ENCODE results near the gene DSE.

Gene DSE

DNA sequence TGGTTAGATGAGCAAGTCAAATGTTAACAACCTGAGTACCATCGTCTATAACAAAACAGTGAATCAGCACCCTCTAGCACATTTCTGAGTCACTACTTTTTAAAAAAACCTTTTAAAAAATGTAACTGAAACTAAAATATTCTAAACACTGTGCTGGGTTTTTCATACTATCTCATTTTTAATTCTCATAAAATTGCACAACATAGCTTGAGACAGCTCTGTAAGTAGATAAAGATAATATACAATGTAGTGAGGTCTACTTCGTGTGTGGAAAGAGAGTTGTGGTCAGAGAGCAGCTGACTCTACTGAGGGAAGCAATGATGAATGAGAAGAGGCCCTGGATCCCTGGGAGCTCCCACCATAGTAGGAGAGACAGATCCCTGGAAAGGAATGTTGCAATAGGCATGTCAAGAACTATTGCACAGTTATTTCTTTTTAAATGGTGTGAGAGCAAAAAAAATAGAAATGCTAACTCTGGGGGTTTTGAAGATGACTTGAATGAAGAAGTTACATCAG lies 76.8 kb downstream of the DSE start:
- peak; percentile 90 for DNase-seq (ENCODE audit: low read depth, low spot score)
- in situ Hi-C loops (cut with HindIII; ENCODE audit: low sequenced_read_pairs), result no loop called here
- TF ChIP-seq, protein P1, sequence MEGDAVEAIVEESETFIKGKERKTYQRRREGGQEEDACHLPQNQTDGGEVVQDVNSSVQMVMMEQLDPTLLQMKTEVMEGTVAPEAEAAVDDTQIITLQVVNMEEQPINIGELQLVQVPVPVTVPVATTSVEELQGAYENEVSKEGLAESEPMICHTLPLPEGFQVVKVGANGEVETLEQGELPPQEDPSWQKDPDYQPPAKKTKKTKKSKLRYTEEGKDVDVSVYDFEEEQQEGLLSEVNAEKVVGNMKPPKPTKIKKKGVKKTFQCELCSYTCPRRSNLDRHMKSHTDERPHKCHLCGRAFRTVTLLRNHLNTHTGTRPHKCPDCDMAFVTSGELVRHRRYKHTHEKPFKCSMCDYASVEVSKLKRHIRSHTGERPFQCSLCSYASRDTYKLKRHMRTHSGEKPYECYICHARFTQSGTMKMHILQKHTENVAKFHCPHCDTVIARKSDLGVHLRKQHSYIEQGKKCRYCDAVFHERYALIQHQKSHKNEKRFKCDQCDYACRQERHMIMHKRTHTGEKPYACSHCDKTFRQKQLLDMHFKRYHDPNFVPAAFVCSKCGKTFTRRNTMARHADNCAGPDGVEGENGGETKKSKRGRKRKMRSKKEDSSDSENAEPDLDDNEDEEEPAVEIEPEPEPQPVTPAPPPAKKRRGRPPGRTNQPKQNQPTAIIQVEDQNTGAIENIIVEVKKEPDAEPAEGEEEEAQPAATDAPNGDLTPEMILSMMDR (IDR thresholded peaks at IDR 0.05; ENCODE audit: low read depth, low read length), result no peak
- no peak overlapping the region for H3K4me3 ChIP-seq (ENCODE audit: low read depth, low read length)

DNA sequence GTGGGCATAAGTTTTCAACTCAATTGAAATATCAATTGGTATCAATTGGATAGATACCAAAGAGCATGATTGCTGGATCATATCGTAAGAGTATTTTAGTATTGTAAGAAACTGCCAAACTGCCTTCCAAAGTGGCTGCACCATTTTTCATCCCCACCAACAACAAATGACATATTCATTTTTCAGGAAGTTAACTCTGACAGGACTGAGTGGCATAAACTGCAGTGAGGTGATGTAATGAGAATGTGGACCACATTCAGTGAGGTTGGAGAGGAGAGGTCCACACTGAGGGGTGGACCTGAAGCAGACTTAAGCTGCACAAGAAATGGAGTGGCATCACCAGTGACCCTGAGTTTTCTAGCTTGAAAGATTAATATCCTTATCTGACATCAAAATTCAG lies 78.8 kb downstream of the DSE start:
- no peak for DNase-seq (ENCODE audit: low read depth, low spot score)
- TF ChIP-seq, protein P1 (IDR thresholded peaks at IDR 0.05; ENCODE audit: low read depth, low read length), result no peak
- in situ Hi-C loops (cut with HindIII; ENCODE audit: low sequenced_read_pairs), result no loop called here
- no peak overlapping the region for H3K4me3 ChIP-seq (ENCODE audit: low read depth, low read length)

DNA sequence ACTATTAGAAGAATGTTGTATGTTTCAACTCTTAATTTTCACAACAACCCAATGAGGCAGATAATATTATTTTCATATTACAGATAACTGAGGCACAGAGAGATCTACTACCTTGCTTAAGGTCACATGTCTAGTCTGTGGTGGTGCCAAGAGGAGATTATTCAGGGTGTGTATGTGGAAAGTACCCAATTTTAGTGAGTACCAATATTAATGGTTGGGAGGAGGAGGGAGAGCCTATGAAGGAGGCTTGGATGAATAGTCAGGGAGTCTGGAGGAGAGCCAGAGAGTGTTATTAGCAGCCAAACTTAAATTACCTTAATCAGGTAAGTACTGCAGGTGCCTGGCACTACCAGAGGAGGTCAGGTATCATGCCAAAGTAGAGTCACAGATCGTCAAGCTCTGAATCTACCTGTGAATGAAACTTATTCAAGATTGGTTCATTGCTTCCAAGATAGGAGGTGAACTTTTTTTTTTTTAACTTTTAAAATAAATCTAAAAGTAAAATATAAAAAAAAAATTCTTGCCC lies 79.5 kb downstream of the DSE start:
- DNase-seq (ENCODE audit: low read depth, low spot score), result no peak
- TF ChIP-seq, protein P1 (IDR thresholded peaks at IDR 0.05; ENCODE audit: low read depth, low read length), result no peak
- H3K4me3 ChIP-seq (ENCODE audit: low read depth, low read length), result no peak overlapping the region
- in situ Hi-C loops (cut with HindIII; ENCODE audit: low sequenced_read_pairs), result no loop called here

DNA sequence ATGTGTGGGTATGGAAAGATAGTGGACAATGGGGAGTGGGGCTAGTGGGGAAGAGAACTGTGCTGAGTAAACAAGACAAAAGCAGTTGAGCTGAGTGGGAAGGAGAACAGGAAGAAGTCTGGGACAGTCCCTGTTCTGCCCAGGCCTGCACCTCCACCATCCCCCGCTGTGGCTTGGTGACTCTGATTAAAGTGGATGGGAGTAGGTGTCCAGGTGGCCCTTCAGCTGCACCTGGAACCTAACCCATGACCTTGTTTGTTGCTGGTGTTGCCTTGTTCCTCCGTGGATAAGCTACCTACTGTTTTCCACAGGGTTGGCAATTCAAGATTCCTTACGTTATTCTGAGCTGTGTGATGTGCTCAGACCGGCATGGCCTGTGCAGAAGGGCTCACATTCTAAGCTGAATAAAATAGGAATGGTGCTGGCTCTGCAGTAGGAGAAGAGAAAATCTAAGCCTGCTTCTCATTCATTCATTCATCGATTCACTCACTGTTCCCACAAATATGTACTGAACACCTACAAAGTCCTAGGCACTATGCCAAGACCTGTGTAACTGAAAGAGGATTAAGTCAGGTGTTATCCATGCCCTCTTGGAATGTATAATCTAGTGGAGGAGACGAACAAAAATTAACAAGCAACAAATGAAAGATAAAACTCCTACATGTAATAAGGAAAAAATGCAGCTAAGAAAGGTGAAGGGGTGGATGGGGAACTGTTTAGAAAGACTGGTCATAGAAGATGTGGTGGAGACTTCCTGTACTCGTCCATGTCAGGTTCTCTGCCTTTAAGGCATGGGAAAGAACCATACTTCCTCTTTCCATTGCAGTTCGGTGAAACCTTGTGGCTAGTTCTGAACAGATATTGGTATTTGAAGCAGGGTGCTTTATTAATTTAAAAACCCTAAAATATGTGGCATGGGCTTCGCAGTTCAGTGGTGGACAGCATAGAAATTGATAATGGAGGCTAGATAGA lies 80.3 kb downstream of the DSE start:
- H3K4me3 ChIP-seq (ENCODE audit: low read depth, low read length), result no peak overlapping the region
- TF ChIP-seq, protein P1 (IDR thresholded peaks at IDR 0.05; ENCODE audit: low read depth, low read length), result no peak
- no peak for DNase-seq (ENCODE audit: low read depth, low spot score)
- in situ Hi-C loops (cut with HindIII; ENCODE audit: low sequenced_read_pairs), result no loop called here

DNA sequence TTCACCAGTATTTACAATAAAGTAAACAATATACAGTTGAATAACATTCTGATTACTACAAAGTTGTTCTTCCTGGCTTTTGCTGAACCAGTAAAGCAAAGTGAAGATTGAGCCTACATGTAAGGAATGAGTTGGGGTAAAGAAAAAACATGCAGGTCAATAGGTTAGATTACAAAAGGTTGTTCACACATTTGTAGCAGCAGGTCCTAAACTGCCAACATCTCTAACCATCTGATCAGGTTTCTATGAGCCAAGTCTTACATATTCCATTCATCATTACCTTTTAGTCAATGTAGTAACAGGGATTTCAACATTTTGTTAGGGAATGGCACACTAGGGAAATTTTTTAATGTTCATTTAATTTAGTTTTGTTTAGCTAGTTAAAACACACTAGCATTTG lies 81.2 kb downstream of the DSE start:
- DNase-seq (ENCODE audit: low read depth, low spot score), result no peak
- in situ Hi-C loops (cut with HindIII; ENCODE audit: low sequenced_read_pairs), result no loop called here
- TF ChIP-seq, protein P1 (IDR thresholded peaks at IDR 0.05; ENCODE audit: low read depth, low read length), result no peak
- H3K4me3 ChIP-seq (ENCODE audit: low read depth, low read length), result no peak overlapping the region

DNA sequence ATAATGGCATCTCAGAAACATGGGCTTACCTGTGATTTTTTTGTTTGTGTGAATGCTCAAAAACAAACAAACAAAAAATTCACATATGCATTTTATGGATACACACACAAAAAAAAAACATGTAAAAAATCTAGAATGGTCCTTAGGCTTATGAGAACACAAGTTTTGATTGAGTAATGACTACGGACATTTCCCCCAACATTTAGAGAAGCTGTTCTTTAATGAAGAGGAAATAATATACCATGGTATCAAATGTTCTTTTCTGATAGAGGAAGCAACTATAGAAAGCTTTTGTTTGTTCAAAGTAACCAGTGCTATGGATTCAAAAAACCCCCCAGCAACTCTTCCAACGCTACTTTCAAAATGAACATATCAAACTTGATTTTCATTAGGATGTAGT lies 81.8 kb downstream of the DSE start:
- in situ Hi-C loops (cut with HindIII; ENCODE audit: low sequenced_read_pairs), result no loop called here
- TF ChIP-seq, protein P1 (IDR thresholded peaks at IDR 0.05; ENCODE audit: low read depth, low read length), result no peak
- no peak for DNase-seq (ENCODE audit: low read depth, low spot score)
- H3K4me3 ChIP-seq (ENCODE audit: low read depth, low read length), result no peak overlapping the region
